ENCODE measurements around the gene ABCA1. TPM values are rescaled to one million over a fixed set of nuclear protein-coding genes. Genes with fewer than 3 reads are reported as not detected.
"Not testable (repeated sequence)": the region's sequence is repeated elsewhere in the genome, so short reads cannot be mapped to it uniquely, and the experiment has no call there.

The ABCA1 gene
- total and polyA plus RNA-seq, 5 donors from 2014 or later, result 0.14 to 4.3 (median 0.41) TPM

DNA sequence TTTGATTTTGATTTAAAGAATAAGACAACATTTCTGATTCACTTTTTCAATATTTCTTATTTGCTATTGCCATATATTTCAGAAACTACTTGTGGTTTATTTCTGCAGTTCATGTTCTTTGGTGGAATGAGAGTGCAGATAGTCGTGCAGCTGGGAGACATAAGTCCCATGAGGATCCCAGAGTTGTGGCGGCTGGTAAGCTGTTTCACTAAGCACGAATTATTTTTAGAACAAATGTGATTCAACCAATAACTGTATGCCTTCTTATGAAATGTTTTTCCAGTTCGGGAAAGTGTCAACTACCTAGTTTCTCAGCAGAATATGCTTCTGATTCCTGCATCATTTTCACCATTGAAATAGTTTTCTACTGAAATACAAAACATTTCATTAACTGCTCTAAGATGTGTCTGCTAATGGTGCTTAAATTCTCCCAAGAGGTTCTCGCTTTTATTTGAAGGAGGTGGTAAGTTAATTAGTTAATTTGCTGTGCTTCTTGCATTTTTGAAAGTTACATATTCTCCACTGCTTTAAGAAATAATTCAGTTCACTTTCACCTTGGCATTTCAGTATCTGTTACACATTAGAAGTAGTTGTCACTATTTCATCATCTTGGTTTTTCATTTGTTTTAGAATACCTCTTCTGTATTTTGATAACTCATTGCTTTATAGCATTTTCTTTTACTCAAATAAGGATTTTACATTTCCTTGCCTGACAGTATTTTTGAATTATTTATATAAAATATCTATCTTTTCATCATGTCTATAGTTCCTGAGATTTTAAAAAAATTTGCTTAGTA, 155.0 kb downstream of the ABCA1 start:
- Histone ChIP-seq H3K27ac (ENCODE audit: insufficient read depth, low read length, poor library complexity, severe bottlenecking) (no peak overlapping the region), H3K9me3 (ENCODE audit: control insufficient read depth in 2 of 2, low read length in 2 of 2) (no peaks in the 10 kb centered on the region), H3K27me3 (ENCODE audit: control insufficient read depth, insufficient read depth, low read length) (no peaks in the 10 kb centered on the region), H3K4me1 (ENCODE audit: control insufficient read depth, insufficient read depth, low read length, poor library complexity, severe bottlenecking) (no peaks in the 10 kb centered on the region), H3K4me3 (ENCODE audit: low read depth, low read length) (no peak overlapping the region), H3K36me3 (ENCODE audit: control insufficient read depth, insufficient read depth, low read length) (no peaks in the 10 kb centered on the region)
- H3K27me3 Mint-ChIP-seq, result no peaks in the 10 kb centered on the region
- ATAC-seq (ENCODE audit: low read depth in 2 of 2) (no peak), DNase-seq (no peak)
- no peak overlapping the region for H3K4me3 Mint-ChIP-seq
- H3K9me3 Mint-ChIP-seq, result no peaks in the 10 kb centered on the region
- no peaks in the 10 kb centered on the region for H3K4me1 Mint-ChIP-seq
- no peaks in the 10 kb centered on the region for H3K36me3 Mint-ChIP-seq
- no peak overlapping the region for H3K27ac Mint-ChIP-seq

DNA sequence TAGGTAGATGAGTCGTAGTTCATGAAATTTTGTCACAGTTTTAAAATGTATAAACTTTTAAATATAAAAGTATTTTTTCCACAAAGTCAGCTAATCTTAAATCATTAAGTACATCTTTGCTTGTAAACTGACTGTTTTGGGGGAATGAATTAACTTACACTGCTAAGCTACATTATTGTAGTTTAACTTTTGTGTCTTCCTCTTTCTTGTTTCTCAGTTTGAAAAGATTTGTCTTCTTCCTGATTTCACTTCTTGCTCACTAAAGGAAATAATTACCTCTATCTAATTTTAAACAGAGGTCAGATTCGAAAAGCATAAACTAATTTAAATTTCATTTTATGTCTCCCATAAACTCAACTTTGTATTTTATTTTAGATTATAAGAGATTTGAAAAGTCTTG, 158.3 kb downstream of the ABCA1 start:
- H3K27ac ChIP-seq (ENCODE audit: insufficient read depth, low read length, poor library complexity, severe bottlenecking), result no peak overlapping the region
- no peaks in the 10 kb centered on the region for H3K36me3 ChIP-seq (ENCODE audit: control insufficient read depth, insufficient read depth, low read length)
- no peak overlapping the region for H3K4me3 ChIP-seq (ENCODE audit: low read depth, low read length)
- peaks cover 2% of the 10 kb centered on the region for H3K4me1 ChIP-seq (ENCODE audit: control insufficient read depth, insufficient read depth, low read length, poor library complexity, severe bottlenecking)
- DNase-seq (no peak), ATAC-seq (ENCODE audit: low read depth in 2 of 2) (no peak)
- peaks cover 15% of the 10 kb centered on the region for H3K27me3 Mint-ChIP-seq
- no peaks in the 10 kb centered on the region for H3K9me3 ChIP-seq (ENCODE audit: control insufficient read depth in 2 of 2, low read length in 2 of 2)
- H3K27me3 ChIP-seq (ENCODE audit: control insufficient read depth, insufficient read depth, low read length), result no peaks in the 10 kb centered on the region
- no peak overlapping the region for H3K4me3 Mint-ChIP-seq
- H3K36me3 Mint-ChIP-seq, result no peaks in the 10 kb centered on the region
- peaks cover 0 to 9% (median 0%) of the 10 kb centered on the region in 4 donors for H3K4me1 Mint-ChIP-seq
- H3K27ac Mint-ChIP-seq, result no peak overlapping the region
- no peaks in the 10 kb centered on the region for H3K9me3 Mint-ChIP-seq

DNA sequence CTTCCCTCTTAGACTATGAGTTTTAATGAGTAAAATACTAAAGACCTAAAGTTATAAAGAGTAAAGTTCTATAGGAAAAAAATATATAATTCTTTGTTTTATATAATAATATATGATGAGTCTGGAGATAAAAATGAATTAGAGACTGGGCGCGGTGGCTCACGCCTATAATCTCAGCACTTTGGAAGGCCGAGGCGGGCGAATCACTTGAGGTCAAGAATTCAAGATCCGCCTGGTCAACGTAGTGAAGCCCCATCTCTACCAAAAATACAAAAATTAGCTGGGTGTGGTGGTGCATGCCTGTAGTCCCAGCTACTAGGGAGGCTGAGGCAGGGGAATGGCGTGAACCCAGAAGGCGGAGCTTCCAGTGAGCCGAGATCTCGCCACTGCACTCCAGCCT, 158.9 kb downstream of the ABCA1 start:
- not testable (repeated sequence) for H3K9me3 ChIP-seq (ENCODE audit: control insufficient read depth in 2 of 2, low read length in 2 of 2); H3K4me3 ChIP-seq (ENCODE audit: low read depth, low read length); H3K27me3 ChIP-seq (ENCODE audit: control insufficient read depth, insufficient read depth, low read length); ATAC-seq (ENCODE audit: low read depth in 2 of 2); H3K36me3 ChIP-seq (ENCODE audit: control insufficient read depth, insufficient read depth, low read length); H3K4me3 Mint-ChIP-seq; DNase-seq; H3K9me3 Mint-ChIP-seq; H3K27ac ChIP-seq (ENCODE audit: insufficient read depth, low read length, poor library complexity, severe bottlenecking); H3K27ac Mint-ChIP-seq; H3K4me1 ChIP-seq (ENCODE audit: control insufficient read depth, insufficient read depth, low read length, poor library complexity, severe bottlenecking); H3K4me1 Mint-ChIP-seq; H3K36me3 Mint-ChIP-seq
- H3K27me3 Mint-ChIP-seq, result peaks cover 15% of the 10 kb centered on the region

DNA sequence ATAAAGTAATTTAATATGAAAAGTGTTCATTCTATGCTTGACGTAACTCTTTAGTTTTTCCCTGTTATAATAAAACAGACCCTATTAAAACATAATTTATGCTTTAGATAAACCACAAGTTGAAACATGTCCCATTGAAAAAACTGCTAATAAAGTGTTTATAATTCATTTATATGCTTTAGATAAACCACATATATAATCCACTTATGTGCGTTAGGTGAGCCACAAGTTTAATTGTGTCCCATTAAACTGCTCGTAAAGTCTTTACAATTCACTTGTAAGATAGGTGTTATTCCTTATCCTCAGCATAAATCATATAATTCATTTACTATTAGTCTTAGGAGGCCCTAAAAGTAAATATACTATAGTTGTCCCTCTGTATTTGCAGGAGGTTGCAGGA, 160.4 kb downstream of the ABCA1 start:
- H3K27me3 Mint-ChIP-seq, result peaks cover 19% of the 10 kb centered on the region
- Histone ChIP-seq H3K27me3 (ENCODE audit: control insufficient read depth, insufficient read depth, low read length) (no peaks in the 10 kb centered on the region), H3K4me1 (ENCODE audit: control insufficient read depth, insufficient read depth, low read length, poor library complexity, severe bottlenecking) (peaks cover 12% of the 10 kb centered on the region), H3K27ac (ENCODE audit: insufficient read depth, low read length, poor library complexity, severe bottlenecking) (no peak overlapping the region), H3K36me3 (ENCODE audit: control insufficient read depth, insufficient read depth, low read length) (no peaks in the 10 kb centered on the region), H3K9me3 (ENCODE audit: control insufficient read depth in 2 of 2, low read length in 2 of 2) (no peaks in the 10 kb centered on the region), H3K4me3 (ENCODE audit: low read depth, low read length) (no peak overlapping the region)
- H3K27ac Mint-ChIP-seq, result no peak overlapping the region
- peaks cover 2 to 15% (median 7%) of the 10 kb centered on the region in 4 donors for H3K4me1 Mint-ChIP-seq
- ATAC-seq (ENCODE audit: low read depth in 2 of 2), result no peak
- no peaks in the 10 kb centered on the region for H3K36me3 Mint-ChIP-seq
- no peak for DNase-seq
- peaks cover 0 to 2% (median 0%) of the 10 kb centered on the region in 7 donors for H3K9me3 Mint-ChIP-seq
- no peak overlapping the region for H3K4me3 Mint-ChIP-seq

DNA sequence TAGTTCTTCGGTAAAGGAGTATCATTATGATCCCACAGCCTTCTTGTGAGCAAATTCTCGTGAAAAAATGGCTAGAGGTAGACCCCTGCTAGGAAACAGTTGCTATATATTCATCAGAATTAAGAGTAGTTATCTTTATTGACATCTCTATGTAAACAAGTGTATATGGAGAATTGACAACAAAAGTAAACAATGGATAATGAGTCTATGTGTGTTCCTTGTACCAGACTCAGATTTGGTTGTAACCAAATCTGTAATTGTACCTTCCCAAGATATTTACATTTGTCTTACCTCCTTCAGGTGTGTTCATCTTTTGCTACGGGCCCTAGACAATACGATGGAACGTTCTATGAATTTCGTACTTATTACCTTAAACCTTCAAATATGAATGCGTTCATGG, 161.9 kb downstream of the ABCA1 start:
- DNase-seq (no peak), ATAC-seq (ENCODE audit: low read depth in 2 of 2) (no peak)
- Histone ChIP-seq H3K4me3 (ENCODE audit: low read depth, low read length) (no peak overlapping the region), H3K4me1 (ENCODE audit: control insufficient read depth, insufficient read depth, low read length, poor library complexity, severe bottlenecking) (peaks cover 12% of the 10 kb centered on the region), H3K27ac (ENCODE audit: insufficient read depth, low read length, poor library complexity, severe bottlenecking) (no peak overlapping the region), H3K27me3 (ENCODE audit: control insufficient read depth, insufficient read depth, low read length) (no peaks in the 10 kb centered on the region), H3K9me3 (ENCODE audit: control insufficient read depth in 2 of 2, low read length in 2 of 2) (no peaks in the 10 kb centered on the region), H3K36me3 (ENCODE audit: control insufficient read depth, insufficient read depth, low read length) (no peaks in the 10 kb centered on the region)
- Mint-ChIP-seq H3K9me3 (peaks cover 0 to 2% (median 0%) of the 10 kb centered on the region in 7 donors), H3K4me1 (peaks cover 7 to 17% (median 8%) of the 10 kb centered on the region in 4 donors), H3K27me3 (peaks cover 19% of the 10 kb centered on the region), H3K36me3 (no peaks in the 10 kb centered on the region), H3K27ac (no peak overlapping the region), H3K4me3 (peak overlapping the region in 2 of 4 donors; percentile 27 to 94)

DNA sequence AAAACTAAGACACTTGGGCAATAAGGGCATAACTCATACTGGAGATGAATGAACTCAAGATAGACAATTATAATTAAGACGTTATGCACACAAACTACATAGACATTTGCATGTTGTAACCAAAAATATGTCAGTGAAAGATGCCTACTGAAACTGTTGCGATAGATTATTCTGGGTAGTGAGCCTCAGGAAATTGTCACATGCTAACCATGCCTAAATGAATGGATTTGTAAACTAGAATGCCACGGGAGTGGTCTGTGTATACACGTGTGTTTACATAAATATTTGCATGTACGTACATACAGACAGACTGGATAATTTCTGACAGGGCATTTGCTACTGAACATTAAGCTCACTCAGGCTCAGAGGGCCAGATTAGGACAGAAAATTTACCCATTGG, 162.8 kb downstream of the ABCA1 start:
- Histone ChIP-seq H3K4me1 (ENCODE audit: control insufficient read depth, insufficient read depth, low read length, poor library complexity, severe bottlenecking) (peaks cover 12% of the 10 kb centered on the region), H3K27me3 (ENCODE audit: control insufficient read depth, insufficient read depth, low read length) (no peaks in the 10 kb centered on the region), H3K27ac (ENCODE audit: insufficient read depth, low read length, poor library complexity, severe bottlenecking) (no peak overlapping the region), H3K9me3 (ENCODE audit: control insufficient read depth in 2 of 2, low read length in 2 of 2) (no peaks in the 10 kb centered on the region), H3K36me3 (ENCODE audit: control insufficient read depth, insufficient read depth, low read length) (no peaks in the 10 kb centered on the region), H3K4me3 (ENCODE audit: low read depth, low read length) (no peak overlapping the region)
- H3K27me3 Mint-ChIP-seq, result peaks cover 19% of the 10 kb centered on the region
- H3K4me3 Mint-ChIP-seq, result peak overlapping the region; percentile 93 to 98 (median 94)
- H3K4me1 Mint-ChIP-seq, result peaks cover 7 to 17% (median 8%) of the 10 kb centered on the region in 4 donors
- H3K9me3 Mint-ChIP-seq, result peaks cover 0 to 2% (median 0%) of the 10 kb centered on the region in 7 donors
- ATAC-seq (ENCODE audit: low read depth in 2 of 2) (no peak), DNase-seq (no peak)
- no peak overlapping the region for H3K27ac Mint-ChIP-seq
- no peaks in the 10 kb centered on the region for H3K36me3 Mint-ChIP-seq

GRCh38 chr9:104758974-104759373, 169.0 kb downstream of the ABCA1 start:
- H3K36me3 ChIP-seq (ENCODE audit: control insufficient read depth, insufficient read depth, low read length), result peaks cover 4% of the 10 kb centered on the region
- Mint-ChIP-seq H3K4me1 (peaks cover 7 to 8% (median 7%) of the 10 kb centered on the region in 4 donors), H3K27ac (no peak overlapping the region), H3K36me3 (peaks cover 9% of the 10 kb centered on the region), H3K9me3 (peaks cover 0 to 2% (median 0%) of the 10 kb centered on the region in 7 donors), H3K4me3 (no peak overlapping the region), H3K27me3 (peaks cover 5% of the 10 kb centered on the region)
- no peak overlapping the region for H3K4me3 ChIP-seq (ENCODE audit: low read depth, low read length)
- no peak overlapping the region for H3K27ac ChIP-seq (ENCODE audit: insufficient read depth, low read length, poor library complexity, severe bottlenecking)
- H3K27me3 ChIP-seq (ENCODE audit: control insufficient read depth, insufficient read depth, low read length), result no peaks in the 10 kb centered on the region
- peaks cover 7% of the 10 kb centered on the region for H3K4me1 ChIP-seq (ENCODE audit: control insufficient read depth, insufficient read depth, low read length, poor library complexity, severe bottlenecking)
- no peaks in the 10 kb centered on the region for H3K9me3 ChIP-seq (ENCODE audit: control insufficient read depth in 2 of 2, low read length in 2 of 2)
- no peak for DNase-seq
- ATAC-seq (ENCODE audit: low read depth in 2 of 2), result no peak

All from CD4-positive, CD25-positive, alpha-beta regulatory T cell (primary cell).